ENCODE measurements around the gene NEK6. TPM values are rescaled to one million over a fixed set of nuclear protein-coding genes. Genes with fewer than 3 reads are reported as not detected.

NEK6 gene
- polyA plus RNA-seq, 2 of the 4 experiments (the other 2 are of a cell fraction): 26.1 to 33.7 TPM

DNA sequence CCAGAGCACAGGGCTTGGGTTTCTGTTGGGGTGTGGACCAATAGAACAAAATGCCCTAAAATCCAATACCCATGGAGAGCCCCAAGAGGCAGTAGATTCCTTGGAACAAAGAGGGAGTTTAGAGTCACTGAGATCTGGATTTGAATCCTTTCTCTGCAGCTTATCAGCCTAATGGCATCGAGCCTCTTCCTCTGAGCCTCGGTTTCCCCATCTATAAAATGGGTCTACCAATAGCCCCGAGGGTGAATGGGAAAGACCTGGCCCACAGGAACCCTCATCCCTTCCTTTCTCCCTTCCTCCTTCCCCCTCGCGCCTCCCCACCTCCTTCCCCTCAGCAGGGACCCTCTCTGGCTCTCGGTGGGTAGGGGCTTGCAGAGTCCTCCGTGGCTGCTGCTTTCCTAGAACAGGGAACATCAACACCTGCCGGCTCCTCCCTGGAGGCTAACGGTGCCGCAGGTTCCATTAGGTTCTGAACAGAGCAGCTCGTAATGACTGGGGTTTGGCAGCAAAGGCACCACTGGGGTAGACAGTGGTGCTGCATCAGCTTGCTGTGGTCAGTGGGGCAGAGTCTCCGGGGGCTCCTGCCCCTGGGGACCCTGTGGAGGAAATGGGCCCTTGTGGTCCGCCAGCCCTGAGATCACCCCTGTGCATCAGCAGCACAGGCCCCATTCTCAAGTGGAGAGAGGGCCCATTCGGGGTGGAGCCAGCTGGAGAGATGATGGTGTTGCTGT, 40.3 kb downstream of the NEK6 start (continued):
- TF ChIP-seq, protein P1, sequence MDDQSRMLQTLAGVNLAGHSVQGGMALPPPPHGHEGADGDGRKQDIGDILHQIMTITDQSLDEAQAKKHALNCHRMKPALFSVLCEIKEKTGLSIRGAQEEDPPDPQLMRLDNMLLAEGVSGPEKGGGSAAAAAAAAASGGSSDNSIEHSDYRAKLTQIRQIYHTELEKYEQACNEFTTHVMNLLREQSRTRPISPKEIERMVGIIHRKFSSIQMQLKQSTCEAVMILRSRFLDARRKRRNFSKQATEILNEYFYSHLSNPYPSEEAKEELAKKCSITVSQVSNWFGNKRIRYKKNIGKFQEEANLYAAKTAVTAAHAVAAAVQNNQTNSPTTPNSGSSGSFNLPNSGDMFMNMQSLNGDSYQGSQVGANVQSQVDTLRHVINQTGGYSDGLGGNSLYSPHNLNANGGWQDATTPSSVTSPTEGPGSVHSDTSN (IDR thresholded peaks at IDR 0.05): no peak
- TF ChIP-seq, protein P2, sequence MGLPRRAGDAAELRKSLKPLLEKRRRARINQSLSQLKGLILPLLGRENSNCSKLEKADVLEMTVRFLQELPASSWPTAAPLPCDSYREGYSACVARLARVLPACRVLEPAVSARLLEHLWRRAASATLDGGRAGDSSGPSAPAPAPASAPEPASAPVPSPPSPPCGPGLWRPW (IDR thresholded peaks at IDR 0.05): no peak
- TF ChIP-seq CHD2 (IDR thresholded peaks at IDR 0.05; ENCODE audit: low read length, partially characterized antibody): no peak
- TF ChIP-seq RCOR1 (IDR thresholded peaks at IDR 0.05; ENCODE audit: low read depth, low read length): no peak
- TF ChIP-seq KDM5A (IDR thresholded peaks at IDR 0.05): no peak

DNA sequence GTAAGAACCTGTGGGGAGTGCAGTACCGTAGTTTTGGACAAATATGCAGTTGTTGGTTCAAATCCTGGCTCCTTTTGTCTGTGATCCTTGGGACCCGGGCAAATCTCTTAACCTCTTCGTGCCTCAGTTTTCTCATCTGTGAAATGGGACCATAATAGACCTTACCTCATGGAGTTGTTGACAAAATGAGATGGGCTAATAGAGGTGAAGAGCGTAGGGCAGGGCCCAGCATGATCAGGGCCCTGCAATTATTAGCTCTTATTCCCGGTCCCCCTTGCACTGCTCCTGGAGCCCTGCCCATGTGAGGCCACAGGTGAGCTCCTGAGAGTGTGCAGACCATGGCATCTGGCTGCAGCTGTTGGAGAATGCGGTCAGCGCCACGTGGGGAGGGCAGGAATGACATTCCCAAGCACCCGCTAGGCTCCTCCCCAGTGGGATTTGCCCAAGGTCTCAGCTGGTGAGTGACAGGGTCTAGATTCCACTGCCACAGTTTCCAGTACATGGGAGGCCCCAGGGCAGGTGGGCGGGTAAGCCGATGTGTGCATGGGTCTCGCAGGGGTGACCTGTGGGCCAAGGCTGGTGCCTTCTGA, 41.0 kb downstream of the NEK6 start:
- Histone ChIP-seq H3K4me1 (peaks cover 75% of the 10 kb centered on the region), H3K27ac (peak overlapping the region; percentile 43 to 89; a peak in 5 of 6 replicates), H3K9me3 (no peaks in the 10 kb centered on the region), H3K4me3 (no peak overlapping the region), H3K4me2 (peak overlapping the region; percentile 29; the same call in 1 of the 3 replicates)
- POLR2A ChIA-PET: no interaction called here
- FAIRE-seq (no peak), ATAC-seq (no peak), DNase-seq (ENCODE audit: low read depth in 1 of 2, low spot score in 1 of 2) (no peak)
- 91% methylated on average over 12 of the region's 12 CpGs for WGBS (ENCODE audit: missing lambda C conversion rate)
- CTCF ChIA-PET: interaction anchor here (1.1 to 4.4 kb wide), 3 partner anchors 11 to 172 kb away, joined by 3 to 21 read pairs (median 6); no protein-coding TSS in a partner anchor
- TF ChIP-seq KDM1A (IDR thresholded peaks at IDR 0.05; ENCODE audit: low read depth) (peak; percentile 63; the same call in 1 of the 2 replicates), HOXB13 (CRISPR knock-in tag; IDR thresholded peaks at IDR 0.05; ENCODE audit: low read depth) (no peak)

GRCh38 chr9:124299515-124300090, 41.9 kb downstream of the NEK6 start:
- H3K4me2 ChIP-seq: peak overlapping the region; percentile 29; the same call in 2 of the 3 replicates
- H3K9me3 ChIP-seq: no peaks in the 10 kb centered on the region
- DNase-seq (ENCODE audit: low read depth in 1 of 2, low spot score in 1 of 2): no peak
- ChIA-PET POLR2A (no interaction called here), CTCF (interaction anchor here (0.7 to 4.4 kb wide), 2 partner anchors 20 to 173 kb away, joined by 3 to 21 read pairs; no protein-coding TSS in a partner anchor)
- H3K4me3 ChIP-seq: no peak overlapping the region
- no peak for ATAC-seq
- peak overlapping the region; percentile 43 to 89; a peak in 5 of 6 replicates for H3K27ac ChIP-seq
- no peak for FAIRE-seq
- peaks cover 66% of the 10 kb centered on the region for H3K4me1 ChIP-seq
- TF ChIP-seq EP300 (IDR thresholded peaks at IDR 0.05): no peak
- TF ChIP-seq CBX8 (IDR thresholded peaks at IDR 0.05): no peak
- no peak for TF ChIP-seq NFE2L2 (conservative IDR thresholded peaks at IDR 0.05; ENCODE audit: low read length)
- TF ChIP-seq RNF2 (IDR thresholded peaks at IDR 0.05; ENCODE audit: borderline replicate concordance, low read depth): no peak
- WGBS (ENCODE audit: missing lambda C conversion rate): 68% methylated on average over 8 of the region's 8 CpGs

GRCh38 chr9:124300312-124300711, 42.6 kb downstream of the NEK6 start:
- ChIA-PET POLR2A (no interaction called here), CTCF (interaction anchor here (0.7 to 4.4 kb wide), 2 partner anchors 20 to 173 kb away, joined by 3 to 21 read pairs; no protein-coding TSS in a partner anchor)
- Histone ChIP-seq H3K4me3 (no peak overlapping the region), H3K9me3 (no peaks in the 10 kb centered on the region), H3K4me2 (peak overlapping the region; percentile 29; the same call in 1 of the 3 replicates), H3K27ac (peak overlapping the region; percentile 43 to 89), H3K4me1 (peaks cover 59% of the 10 kb centered on the region)
- TF ChIP-seq JUN (IDR thresholded peaks at IDR 0.05): no peak
- no peak for TF ChIP-seq EHF (CRISPR knock-in tag; IDR thresholded peaks at IDR 0.05)
- no peak for TF ChIP-seq KDM1A (IDR thresholded peaks at IDR 0.05; ENCODE audit: low read depth)
- TF ChIP-seq, protein P3, sequence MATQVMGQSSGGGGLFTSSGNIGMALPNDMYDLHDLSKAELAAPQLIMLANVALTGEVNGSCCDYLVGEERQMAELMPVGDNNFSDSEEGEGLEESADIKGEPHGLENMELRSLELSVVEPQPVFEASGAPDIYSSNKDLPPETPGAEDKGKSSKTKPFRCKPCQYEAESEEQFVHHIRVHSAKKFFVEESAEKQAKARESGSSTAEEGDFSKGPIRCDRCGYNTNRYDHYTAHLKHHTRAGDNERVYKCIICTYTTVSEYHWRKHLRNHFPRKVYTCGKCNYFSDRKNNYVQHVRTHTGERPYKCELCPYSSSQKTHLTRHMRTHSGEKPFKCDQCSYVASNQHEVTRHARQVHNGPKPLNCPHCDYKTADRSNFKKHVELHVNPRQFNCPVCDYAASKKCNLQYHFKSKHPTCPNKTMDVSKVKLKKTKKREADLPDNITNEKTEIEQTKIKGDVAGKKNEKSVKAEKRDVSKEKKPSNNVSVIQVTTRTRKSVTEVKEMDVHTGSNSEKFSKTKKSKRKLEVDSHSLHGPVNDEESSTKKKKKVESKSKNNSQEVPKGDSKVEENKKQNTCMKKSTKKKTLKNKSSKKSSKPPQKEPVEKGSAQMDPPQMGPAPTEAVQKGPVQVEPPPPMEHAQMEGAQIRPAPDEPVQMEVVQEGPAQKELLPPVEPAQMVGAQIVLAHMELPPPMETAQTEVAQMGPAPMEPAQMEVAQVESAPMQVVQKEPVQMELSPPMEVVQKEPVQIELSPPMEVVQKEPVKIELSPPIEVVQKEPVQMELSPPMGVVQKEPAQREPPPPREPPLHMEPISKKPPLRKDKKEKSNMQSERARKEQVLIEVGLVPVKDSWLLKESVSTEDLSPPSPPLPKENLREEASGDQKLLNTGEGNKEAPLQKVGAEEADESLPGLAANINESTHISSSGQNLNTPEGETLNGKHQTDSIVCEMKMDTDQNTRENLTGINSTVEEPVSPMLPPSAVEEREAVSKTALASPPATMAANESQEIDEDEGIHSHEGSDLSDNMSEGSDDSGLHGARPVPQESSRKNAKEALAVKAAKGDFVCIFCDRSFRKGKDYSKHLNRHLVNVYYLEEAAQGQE (IDR thresholded peaks at IDR 0.05): no peak
- no peak for TF ChIP-seq HOXB13 (CRISPR knock-in tag; IDR thresholded peaks at IDR 0.05; ENCODE audit: low read depth)
- TF ChIP-seq, protein P2 (IDR thresholded peaks at IDR 0.05): no peak
- no peak for TF ChIP-seq KDM5A (IDR thresholded peaks at IDR 0.05)
- no peak for TF ChIP-seq POLR2AphosphoS2 (conservative IDR thresholded peaks at IDR 0.05; ENCODE audit: low read length)
- TF ChIP-seq NR3C1 (IDR thresholded peaks at IDR 0.05): no peak
- TF ChIP-seq GATA3 (IDR thresholded peaks at IDR 0.05; ENCODE audit: borderline replicate concordance): no peak
- TF ChIP-seq CHD4 (IDR thresholded peaks at IDR 0.05; ENCODE audit: borderline replicate concordance): no peak
- no peak for TF ChIP-seq CBX2 (IDR thresholded peaks at IDR 0.05; ENCODE audit: borderline replicate concordance, low read depth)
- TF ChIP-seq PHF8 (IDR thresholded peaks at IDR 0.05; ENCODE audit: borderline replicate concordance, low read depth): no peak
- no peak for TF ChIP-seq HEYL (CRISPR knock-in tag; IDR thresholded peaks at IDR 0.05)
- TF ChIP-seq MYC (IDR thresholded peaks at IDR 0.05; ENCODE audit: borderline replicate concordance, low read length): no peak
- no peak for FAIRE-seq
- ATAC-seq: no peak
- DNase-seq (ENCODE audit: low read depth in 1 of 2, low spot score in 1 of 2): no peak
- WGBS (ENCODE audit: missing lambda C conversion rate): 80% methylated on average over 11 of the region's 11 CpGs
